ENCODE data around the gene RGS14.

DNA sequence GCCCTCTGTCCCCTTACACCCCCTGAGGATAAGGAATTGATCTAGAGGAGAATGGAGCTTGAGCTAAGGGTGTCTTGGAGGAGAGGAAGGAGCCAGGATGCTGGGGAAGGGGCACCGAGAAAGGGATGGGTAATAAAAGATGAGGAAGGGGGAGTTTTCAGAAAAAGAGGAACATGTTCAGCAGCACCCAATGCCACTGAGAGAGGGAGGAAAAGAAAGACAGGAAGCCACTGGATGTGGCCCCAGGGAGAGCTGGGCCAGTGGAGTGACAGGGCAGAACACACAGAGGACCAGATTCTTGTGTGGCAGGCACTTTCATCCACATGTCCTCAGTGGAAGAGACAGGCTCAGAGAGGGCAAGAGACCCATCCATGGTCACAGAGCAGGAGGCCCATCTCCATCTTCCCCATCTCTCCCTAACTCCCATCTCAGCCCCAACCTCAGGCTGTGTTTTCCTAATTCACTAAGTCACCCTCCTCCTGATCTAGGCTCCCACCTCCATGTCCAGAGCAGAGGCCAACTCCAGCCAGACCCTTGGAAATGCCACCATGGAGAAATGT is 35.6 kb downstream of the RGS14 start:
- TF ChIP-seq, protein P1, sequence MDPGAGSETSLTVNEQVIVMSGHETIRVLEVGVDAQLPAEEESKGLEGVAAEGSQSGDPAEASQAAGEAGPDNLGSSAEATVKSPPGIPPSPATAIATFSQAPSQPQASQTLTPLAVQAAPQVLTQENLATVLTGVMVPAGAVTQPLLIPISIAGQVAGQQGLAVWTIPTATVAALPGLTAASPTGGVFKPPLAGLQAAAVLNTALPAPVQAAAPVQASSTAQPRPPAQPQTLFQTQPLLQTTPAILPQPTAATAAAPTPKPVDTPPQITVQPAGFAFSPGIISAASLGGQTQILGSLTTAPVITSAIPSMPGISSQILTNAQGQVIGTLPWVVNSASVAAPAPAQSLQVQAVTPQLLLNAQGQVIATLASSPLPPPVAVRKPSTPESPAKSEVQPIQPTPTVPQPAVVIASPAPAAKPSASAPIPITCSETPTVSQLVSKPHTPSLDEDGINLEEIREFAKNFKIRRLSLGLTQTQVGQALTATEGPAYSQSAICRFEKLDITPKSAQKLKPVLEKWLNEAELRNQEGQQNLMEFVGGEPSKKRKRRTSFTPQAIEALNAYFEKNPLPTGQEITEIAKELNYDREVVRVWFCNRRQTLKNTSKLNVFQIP (CRISPR knock-in tag; IDR thresholded peaks at IDR 0.05; ENCODE audit: borderline replicate concordance, low read depth): no peak
- no peak for TF ChIP-seq GLIS3 (CRISPR knock-in tag; IDR thresholded peaks at IDR 0.05)
- TF ChIP-seq, protein P2, sequence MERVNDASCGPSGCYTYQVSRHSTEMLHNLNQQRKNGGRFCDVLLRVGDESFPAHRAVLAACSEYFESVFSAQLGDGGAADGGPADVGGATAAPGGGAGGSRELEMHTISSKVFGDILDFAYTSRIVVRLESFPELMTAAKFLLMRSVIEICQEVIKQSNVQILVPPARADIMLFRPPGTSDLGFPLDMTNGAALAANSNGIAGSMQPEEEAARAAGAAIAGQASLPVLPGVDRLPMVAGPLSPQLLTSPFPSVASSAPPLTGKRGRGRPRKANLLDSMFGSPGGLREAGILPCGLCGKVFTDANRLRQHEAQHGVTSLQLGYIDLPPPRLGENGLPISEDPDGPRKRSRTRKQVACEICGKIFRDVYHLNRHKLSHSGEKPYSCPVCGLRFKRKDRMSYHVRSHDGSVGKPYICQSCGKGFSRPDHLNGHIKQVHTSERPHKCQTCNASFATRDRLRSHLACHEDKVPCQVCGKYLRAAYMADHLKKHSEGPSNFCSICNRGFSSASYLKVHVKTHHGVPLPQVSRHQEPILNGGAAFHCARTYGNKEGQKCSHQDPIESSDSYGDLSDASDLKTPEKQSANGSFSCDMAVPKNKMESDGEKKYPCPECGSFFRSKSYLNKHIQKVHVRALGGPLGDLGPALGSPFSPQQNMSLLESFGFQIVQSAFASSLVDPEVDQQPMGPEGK (CRISPR knock-in tag; IDR thresholded peaks at IDR 0.05; ENCODE audit: borderline replicate concordance): no peak
- TF ChIP-seq ZFP3 (CRISPR knock-in tag; IDR thresholded peaks at IDR 0.05): no peak
- TF ChIP-seq ZC3H10 (CRISPR knock-in tag; IDR thresholded peaks at IDR 0.05): no peak
- TF ChIP-seq ZNF8 (CRISPR knock-in tag; IDR thresholded peaks at IDR 0.05): no peak
